ENCODE measurements around the gene CYB561D1. TPM values are rescaled to one million over a fixed set of nuclear protein-coding genes. Genes with fewer than 3 reads are reported as not detected.

Gene CYB561D1
- total and polyA plus RNA-seq, 9 donors: 3.8 to 11.7 (median 9.3) TPM

DNA sequence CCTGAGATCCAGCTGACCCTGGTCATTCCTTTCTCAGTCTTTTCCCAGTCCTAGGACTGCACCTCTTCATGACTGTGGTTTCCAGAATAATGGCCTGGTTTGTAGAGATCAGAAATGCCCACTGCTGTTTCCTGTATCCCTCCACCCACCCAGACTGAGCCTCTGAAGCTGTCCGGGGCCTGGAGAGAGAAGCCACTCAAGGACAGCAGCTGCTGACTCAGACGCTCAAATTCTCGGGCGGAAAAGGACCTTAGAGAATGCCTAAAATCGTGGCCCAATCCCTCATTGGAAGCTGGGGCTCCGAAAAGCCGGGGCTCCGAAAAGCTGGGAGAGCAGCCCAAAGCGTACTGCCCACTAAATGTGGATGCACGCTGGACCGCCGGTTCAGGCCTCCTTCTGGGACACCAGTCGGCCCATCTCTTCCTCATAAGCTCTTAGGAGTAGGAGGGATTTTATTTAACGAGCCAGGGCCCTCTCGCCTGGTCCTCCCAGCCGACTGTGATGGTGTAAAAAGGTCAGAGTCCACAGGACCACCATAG lies 38.0 kb downstream of the CYB561D1 start:
- Histone ChIP-seq H3K36me3 (no peaks in the 10 kb centered on the region), H3K27ac (no peak overlapping the region), H3K4me3 (no peak overlapping the region), H3K4me1 (ENCODE audit: insufficient read depth) (peaks cover 4% of the 10 kb centered on the region), H3K9me3 (no peaks in the 10 kb centered on the region), H3K27me3 (no peaks in the 10 kb centered on the region)
- DNase-seq: peak in 3 of 5 donors; percentile 30 to 40 (median 39)
- intact Hi-C loops (cut with DNase I): loop anchor here (2.0 to 10.0 kb wide), 5 partner anchors 40 to 270 kb away; partner anchors contain the start of genes CYB561D1 (in 3 of the 4) and PSMA5 (in 2 of the 4)
- TF ChIP-seq EP300 (IDR thresholded peaks at IDR 0.05): no peak
- WGBS, 3 donors: 20 to 29% (median 24%) methylated on average over 16 of the region's 16 CpGs

DNA sequence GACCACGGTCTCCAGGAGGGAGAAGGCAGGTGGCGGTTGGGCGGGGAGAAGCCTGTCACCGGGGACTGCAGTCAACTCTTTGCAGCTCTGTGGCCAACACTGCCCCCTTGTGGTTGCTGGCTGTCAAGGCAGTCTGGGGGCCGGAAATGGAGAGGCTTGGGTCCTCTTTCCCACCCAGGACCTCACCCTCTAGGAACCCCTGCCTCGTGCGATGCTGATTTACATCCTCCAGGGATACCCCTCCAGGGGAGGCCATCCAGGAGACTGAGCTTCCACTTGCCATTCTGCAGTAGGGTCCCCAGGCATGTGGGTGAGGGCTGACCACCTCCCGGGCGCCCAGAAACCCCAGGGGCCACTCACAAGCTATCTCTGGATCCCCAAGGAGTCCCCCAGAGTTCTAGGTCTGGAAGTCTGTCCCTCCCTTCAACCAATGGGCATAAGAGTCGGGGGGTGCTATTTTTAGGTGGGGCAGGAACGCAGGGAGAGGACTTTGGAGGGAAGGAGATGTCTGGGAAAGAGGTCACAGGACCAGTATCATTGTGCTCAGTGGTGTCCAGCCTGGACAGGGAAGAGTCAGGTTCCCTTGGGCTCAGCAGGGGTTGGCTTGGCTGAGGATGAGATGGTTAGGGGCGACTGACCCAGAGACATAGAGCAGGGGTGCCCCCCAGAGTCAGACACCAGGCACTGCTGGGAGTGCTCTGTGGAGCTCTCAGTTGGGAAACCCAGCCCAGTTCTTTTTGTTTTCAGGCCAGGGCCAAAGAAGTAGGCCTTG lies 38.7 kb downstream of the CYB561D1 start:
- peak; percentile 82 to 91 (median 89) for DNase-seq
- Histone ChIP-seq H3K36me3 (no peaks in the 10 kb centered on the region), H3K27ac (no peak overlapping the region), H3K9me3 (no peaks in the 10 kb centered on the region), H3K4me1 (ENCODE audit: insufficient read depth) (peaks cover 4% of the 10 kb centered on the region), H3K27me3 (no peaks in the 10 kb centered on the region), H3K4me3 (no peak overlapping the region)
- WGBS, 3 donors: 15 to 19% (median 15%) methylated on average over 12 of the region's 12 CpGs
- TF ChIP-seq EP300 (IDR thresholded peaks at IDR 0.05): no peak
- TF ChIP-seq, protein P1, sequence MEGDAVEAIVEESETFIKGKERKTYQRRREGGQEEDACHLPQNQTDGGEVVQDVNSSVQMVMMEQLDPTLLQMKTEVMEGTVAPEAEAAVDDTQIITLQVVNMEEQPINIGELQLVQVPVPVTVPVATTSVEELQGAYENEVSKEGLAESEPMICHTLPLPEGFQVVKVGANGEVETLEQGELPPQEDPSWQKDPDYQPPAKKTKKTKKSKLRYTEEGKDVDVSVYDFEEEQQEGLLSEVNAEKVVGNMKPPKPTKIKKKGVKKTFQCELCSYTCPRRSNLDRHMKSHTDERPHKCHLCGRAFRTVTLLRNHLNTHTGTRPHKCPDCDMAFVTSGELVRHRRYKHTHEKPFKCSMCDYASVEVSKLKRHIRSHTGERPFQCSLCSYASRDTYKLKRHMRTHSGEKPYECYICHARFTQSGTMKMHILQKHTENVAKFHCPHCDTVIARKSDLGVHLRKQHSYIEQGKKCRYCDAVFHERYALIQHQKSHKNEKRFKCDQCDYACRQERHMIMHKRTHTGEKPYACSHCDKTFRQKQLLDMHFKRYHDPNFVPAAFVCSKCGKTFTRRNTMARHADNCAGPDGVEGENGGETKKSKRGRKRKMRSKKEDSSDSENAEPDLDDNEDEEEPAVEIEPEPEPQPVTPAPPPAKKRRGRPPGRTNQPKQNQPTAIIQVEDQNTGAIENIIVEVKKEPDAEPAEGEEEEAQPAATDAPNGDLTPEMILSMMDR (IDR thresholded peaks at IDR 0.05): peak; percentile 96 to 97 (median 96)
- intact Hi-C loops (cut with DNase I): loop anchor here (5.0 to 10.0 kb wide), 4 partner anchors 40 to 270 kb away; partner anchors contain the start of genes CYB561D1 (in 3 of the 4) and PSMA5 (in 2 of the 4)

DNA sequence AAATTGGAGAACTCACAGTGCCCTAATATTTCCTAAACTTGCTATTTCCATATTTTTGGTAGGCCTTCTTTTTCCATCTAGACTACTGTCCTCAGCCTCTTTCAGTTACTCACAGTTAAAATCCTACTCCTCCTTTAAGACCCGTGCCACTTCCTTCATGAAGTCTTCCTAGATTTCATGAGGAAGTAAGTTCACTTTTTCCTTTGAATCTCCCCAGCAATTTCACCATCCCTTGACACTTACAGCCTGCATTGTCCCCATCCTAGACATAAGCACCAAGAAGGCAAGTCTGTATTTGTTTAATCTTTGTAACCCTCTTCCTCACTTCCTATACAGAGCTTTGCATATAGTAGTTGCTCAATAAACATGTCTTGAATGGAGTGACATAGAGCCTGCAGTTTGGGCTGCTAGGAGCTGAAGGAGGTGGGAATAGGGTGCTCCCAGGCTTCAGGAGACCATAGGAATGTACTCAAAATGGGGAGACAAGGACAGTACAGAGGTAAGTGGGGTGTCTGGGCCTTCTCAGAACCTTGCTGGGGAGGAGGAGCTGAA lies 40.5 kb downstream of the CYB561D1 start:
- WGBS, 3 donors: 81 to 95% (median 91%) methylated on average over 1 of the region's 1 CpG
- Histone ChIP-seq H3K4me1 (ENCODE audit: insufficient read depth) (peaks cover 4% of the 10 kb centered on the region), H3K9me3 (no peaks in the 10 kb centered on the region), H3K4me3 (no peak overlapping the region), H3K36me3 (no peaks in the 10 kb centered on the region), H3K27me3 (no peaks in the 10 kb centered on the region), H3K27ac (no peak overlapping the region)
- no peak for DNase-seq
- TF ChIP-seq, protein P1 (IDR thresholded peaks at IDR 0.05): no peak
- TF ChIP-seq POLR2A (IDR thresholded peaks at IDR 0.05) (no peak), EP300 (IDR thresholded peaks at IDR 0.05) (no peak)
- intact Hi-C loops (cut with DNase I): loop anchor here (5.0 to 10.0 kb wide), 4 partner anchors 42 to 272 kb away; partner anchors contain the start of genes CYB561D1 (in 3 of the 4) and PSMA5 (in 2 of the 4)

DNA sequence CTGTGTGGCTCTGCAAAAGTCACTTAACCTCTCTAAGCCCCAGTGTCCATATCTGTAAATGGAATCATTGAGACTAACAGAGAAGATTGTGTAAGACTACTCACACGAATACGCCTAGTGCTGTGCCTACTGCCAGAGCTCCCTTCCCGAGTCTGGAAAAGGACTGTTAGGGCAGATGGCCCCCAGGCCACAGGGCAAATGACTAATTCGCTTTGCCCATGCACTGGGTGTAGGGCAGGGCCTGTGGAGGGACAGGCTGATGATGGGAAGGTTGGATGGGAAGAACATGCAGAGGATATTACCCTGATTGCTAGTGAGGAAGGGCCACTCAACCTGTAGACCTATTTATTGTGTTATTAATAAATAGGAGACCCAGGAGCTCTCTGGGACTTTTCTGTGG lies 41.6 kb downstream of the CYB561D1 start:
- Histone ChIP-seq H3K4me3 (no peak overlapping the region), H3K36me3 (no peaks in the 10 kb centered on the region), H3K27me3 (no peaks in the 10 kb centered on the region), H3K4me1 (ENCODE audit: insufficient read depth) (peaks cover 4% of the 10 kb centered on the region), H3K9me3 (no peaks in the 10 kb centered on the region), H3K27ac (no peak overlapping the region)
- intact Hi-C loops (cut with DNase I): loop anchor here in 3 of 4 donors (5.0 to 10.0 kb wide), 3 partner anchors 111 to 1437 kb away; partner anchors contain the start of gene PSMA5 (in 2 of the 3)
- TF ChIP-seq, protein P1 (IDR thresholded peaks at IDR 0.05): no peak
- no peak for TF ChIP-seq POLR2A (IDR thresholded peaks at IDR 0.05)
- no peak for TF ChIP-seq EP300 (IDR thresholded peaks at IDR 0.05)
- no peak for DNase-seq
- WGBS, 3 donors: 71 to 81% (median 74%) methylated on average over 4 of the region's 4 CpGs
